Stimulated activated naive CD8-positive, alpha-beta T cell treated with anti-CD3 and anti-CD28 coated beads, Interleukin-15, amount 100 ng/mL, for 72 hours (primary cell): ENCODE data around the gene INPP5A.

ENCODE experiments used
- ATAC-seq: fragments of 150-1000 bp; cut with Tn5 transposase; 2 replicates; pipeline ENCODE4 v1.10.0; 2021; ENCODE audit warnings: mild to moderate bottlenecking, moderate library complexity
- DNase-seq, 2 donors: peaks; one replicate each; pipeline ENCODE4 v3.0.0; 2021 to 2022
- H3K27ac Mint-ChIP-seq, 2 donors: one replicate each; pipeline ENCODE4 v1.8.0; 2022; ENCODE audit warnings: mild to moderate bottlenecking in 2 of 2, mixed read lengths in 2 of 2, moderate library complexity in 2 of 2
- H3K27me3 Mint-ChIP-seq: one replicate; pipeline ENCODE4 v1.8.0; 2022; ENCODE audit warnings: mixed read lengths
- H3K4me1 Mint-ChIP-seq: one replicate; pipeline ENCODE4 v1.8.0; 2022; ENCODE audit warnings: mild to moderate bottlenecking, mixed read lengths
- H3K4me3 Mint-ChIP-seq, 2 donors: one replicate each; pipeline ENCODE4 v1.8.0; 2022; ENCODE audit warnings: mild to moderate bottlenecking in 2 of 2, mixed read lengths in 2 of 2, moderate library complexity in 1 of 2
- H3K9me3 Mint-ChIP-seq, 2 donors: one replicate each; pipeline ENCODE4 v1.8.0; 2022; ENCODE audit warnings: mixed read lengths in 2 of 2

INPP5A gene

GRCh38 chr10:132606536-132607316, 69.1 kb downstream of the INPP5A start:
- DNase-seq (no peak), ATAC-seq (no peak)
- peaks cover 67% of the 10 kb centered on the region for H3K4me1 Mint-ChIP-seq
- peaks cover 7% of the 10 kb centered on the region in 2 donors for H3K9me3 Mint-ChIP-seq
- no peak overlapping the region for H3K27ac Mint-ChIP-seq
- H3K4me3 Mint-ChIP-seq = no peak overlapping the region
- no peaks in the 10 kb centered on the region for H3K27me3 Mint-ChIP-seq

- Mint-ChIP-seq H3K9me3 (peaks cover 7 to 13% of the 10 kb centered on the region in 2 donors), H3K27me3 (no peaks in the 10 kb centered on the region), H3K4me1 (peaks cover 73% of the 10 kb centered on the region), H3K27ac (no peak overlapping the region), H3K4me3 (no peak overlapping the region)
- ATAC-seq (no peak), DNase-seq (no peak)
Observed at GRCh38 chr10:132607491-132607890, 69.9 kb downstream of the INPP5A start.

- Mint-ChIP-seq H3K4me1 (peaks cover 73% of the 10 kb centered on the region), H3K27ac (no peak overlapping the region), H3K27me3 (no peaks in the 10 kb centered on the region), H3K4me3 (no peak overlapping the region), H3K9me3 (peaks cover 7 to 14% of the 10 kb centered on the region in 2 donors)
- ATAC-seq (peak; percentile 11), DNase-seq (no peak)
Observed at GRCh38 chr10:132607961-132608495, 70.4 kb downstream of the INPP5A start.

- Mint-ChIP-seq H3K27me3 (no peaks in the 10 kb centered on the region), H3K4me3 (no peak overlapping the region), H3K27ac (peak overlapping the region in 1 of 2 donors; percentile 91), H3K4me1 (peaks cover 77% of the 10 kb centered on the region), H3K9me3 (peaks cover 7 to 14% of the 10 kb centered on the region in 2 donors)
- DNase-seq (no peak), ATAC-seq (no peak)
Observed at GRCh38 chr10:132608511-132609195, 71.1 kb downstream of the INPP5A start.

GRCh38 chr10:132609211-132609610, 71.6 kb downstream of the INPP5A start:
- Mint-ChIP-seq H3K9me3 (peaks cover 7 to 11% of the 10 kb centered on the region in 2 donors), H3K4me1 (peaks cover 80% of the 10 kb centered on the region), H3K27me3 (no peaks in the 10 kb centered on the region), H3K27ac (no peak overlapping the region), H3K4me3 (no peak overlapping the region)
- no peak for DNase-seq
- ATAC-seq = no peak

GRCh38 chr10:132610071-132610701, 72.6 kb downstream of the INPP5A start:
- DNase-seq = no peak
- Mint-ChIP-seq H3K4me1 (peaks cover 82% of the 10 kb centered on the region), H3K27ac (no peak overlapping the region), H3K4me3 (no peak overlapping the region), H3K9me3 (peaks cover 7% of the 10 kb centered on the region in 2 donors), H3K27me3 (no peaks in the 10 kb centered on the region)
- no peak for ATAC-seq

GRCh38 chr10:132611026-132611910, 73.7 kb downstream of the INPP5A start:
- Mint-ChIP-seq H3K4me1 (peaks cover 86% of the 10 kb centered on the region), H3K4me3 (peak overlapping the region in 1 of 2 donors; percentile 12), H3K27ac (peak overlapping the region; percentile 77 to 91), H3K9me3 (peaks cover 9 to 16% of the 10 kb centered on the region in 2 donors), H3K27me3 (no peaks in the 10 kb centered on the region)
- DNase-seq = no peak
- ATAC-seq = peak; percentile 19

GRCh38 chr10:132611986-132612385, 74.4 kb downstream of the INPP5A start:
- ATAC-seq (peak; percentile 38), DNase-seq (peak in 1 of 2 donors; percentile 58)
- Mint-ChIP-seq H3K4me3 (no peak overlapping the region), H3K4me1 (peaks cover 87% of the 10 kb centered on the region), H3K9me3 (peaks cover 14 to 23% of the 10 kb centered on the region in 2 donors), H3K27ac (peak overlapping the region; percentile 1 to 40), H3K27me3 (no peaks in the 10 kb centered on the region)

GRCh38 chr10:132612571-132613504, 75.3 kb downstream of the INPP5A start:
- peaks cover 14 to 26% of the 10 kb centered on the region in 2 donors for H3K9me3 Mint-ChIP-seq
- no peaks in the 10 kb centered on the region for H3K27me3 Mint-ChIP-seq
- no peak overlapping the region for H3K4me3 Mint-ChIP-seq
- H3K4me1 Mint-ChIP-seq = peaks cover 89% of the 10 kb centered on the region
- DNase-seq = no peak
- H3K27ac Mint-ChIP-seq = no peak overlapping the region
- ATAC-seq = no peak

GRCh38 chr10:132613566-132614348, 76.2 kb downstream of the INPP5A start:
- no peak for ATAC-seq
- Mint-ChIP-seq H3K27ac (no peak overlapping the region), H3K9me3 (peaks cover 16 to 29% of the 10 kb centered on the region in 2 donors), H3K4me3 (no peak overlapping the region), H3K4me1 (peaks cover 81% of the 10 kb centered on the region), H3K27me3 (no peaks in the 10 kb centered on the region)
- DNase-seq = no peak

- DNase-seq (no peak), ATAC-seq (no peak)
- Mint-ChIP-seq H3K27me3 (no peaks in the 10 kb centered on the region), H3K4me1 (peaks cover 73% of the 10 kb centered on the region), H3K9me3 (peaks cover 20 to 34% of the 10 kb centered on the region in 2 donors), H3K4me3 (no peak overlapping the region), H3K27ac (no peak overlapping the region)
Observed at GRCh38 chr10:132614431-132615340, 77.1 kb downstream of the INPP5A start.

- no peak for DNase-seq
- Mint-ChIP-seq H3K27me3 (no peaks in the 10 kb centered on the region), H3K9me3 (peaks cover 25 to 34% of the 10 kb centered on the region in 2 donors), H3K4me3 (peak overlapping the region in 1 of 2 donors; percentile 34), H3K27ac (peak overlapping the region; percentile 61 to 93), H3K4me1 (peaks cover 67% of the 10 kb centered on the region)
- peak; percentile 1 for ATAC-seq
Observed at GRCh38 chr10:132615341-132616169, 78.0 kb downstream of the INPP5A start.
